Trophoblast cell (in vitro differentiated cells and primary cell): ENCODE data around the gene LBH.

Experiments
- DNase-seq, 2 donors: peaks; one replicate each; pipeline ENCODE4 v3.0.0-alpha.2; 2016
- H2AFZ ChIP-seq: 2 replicates; pipeline ENCODE4 v1.6.1; 2013; ENCODE audit warnings: low read length, moderate library complexity, mild to moderate bottlenecking; ENCODE audit not compliant: insufficient read depth, poor library complexity
- H2AK5ac ChIP-seq: 2 replicates; pipeline ENCODE4 v1.6.1; 2013; ENCODE audit warnings: mild to moderate bottlenecking, low read length
- H2BK120ac ChIP-seq: 2 replicates; pipeline ENCODE4 v1.6.1; 2013; ENCODE audit warnings: low read length, mild to moderate bottlenecking, moderate library complexity; ENCODE audit not compliant: insufficient read depth, poor library complexity
- H2BK12ac ChIP-seq: 2 replicates; pipeline ENCODE4 v1.6.1; 2013; ENCODE audit warnings: mild to moderate bottlenecking, low read length, moderate library complexity
- H2BK5ac ChIP-seq: 2 replicates; pipeline ENCODE4 v1.6.1; 2013; ENCODE audit warnings: low read length, low read depth, moderate library complexity, mild to moderate bottlenecking; ENCODE audit not compliant: poor library complexity
- H3K14ac ChIP-seq: 2 replicates; pipeline ENCODE4 v1.6.1; 2013; ENCODE audit warnings: mild to moderate bottlenecking, low read length
- H3K18ac ChIP-seq: 2 replicates; pipeline ENCODE4 v1.6.1; 2013; ENCODE audit warnings: mild to moderate bottlenecking, low read length
- H3K23ac ChIP-seq: 2 replicates; pipeline ENCODE4 v1.6.1; 2013; ENCODE audit warnings: low read length
- H3K27ac ChIP-seq: 2 replicates; pipeline ENCODE4 v1.5.1; 2013; ENCODE audit warnings: low read depth, mild to moderate bottlenecking, inconsistent platforms, low read length, moderate library complexity
- H3K27me3 ChIP-seq: 2 replicates; pipeline ENCODE4 v1.6.1; 2013; ENCODE audit warnings: inconsistent platforms, mild to moderate bottlenecking, low read length, moderate library complexity; ENCODE audit not compliant: insufficient read depth
- H3K36me3 ChIP-seq, 2 experiments: 1 replicate in 1 of 2; 2 replicates in 1 of 2; pipeline ENCODE4 v1.6.1; 2013; ENCODE audit warnings: low read length in 2 of 2, mild to moderate bottlenecking in 2 of 2, moderate library complexity in 1 of 2; ENCODE audit not compliant: insufficient read depth in 2 of 2, control insufficient read depth in 1 of 2
- H3K4ac ChIP-seq: 2 replicates; pipeline ENCODE4 v1.6.1; 2013; ENCODE audit warnings: low read depth, mild to moderate bottlenecking, low read length, moderate library complexity
- H3K4me1 ChIP-seq, 2 experiments: 1 replicate in 1 of 2; 2 replicates in 1 of 2; pipeline ENCODE4 v1.6.1; 2013; ENCODE audit warnings: low read length in 2 of 2, mild to moderate bottlenecking in 2 of 2, moderate library complexity in 1 of 2; ENCODE audit not compliant: insufficient read depth in 2 of 2, control insufficient read depth in 1 of 2
- H3K4me2 ChIP-seq: 2 replicates; pipeline ENCODE4 v1.6.1; 2013; ENCODE audit warnings: inconsistent platforms, mild to moderate bottlenecking, low read length, moderate library complexity
- H3K4me3 ChIP-seq: 2 replicates; pipeline ENCODE4 v1.5.1; 2013; ENCODE audit warnings: mild to moderate bottlenecking, low read depth, low read length, inconsistent platforms
- H3K79me1 ChIP-seq: one replicate; pipeline ENCODE4 v1.6.1; 2013; ENCODE audit warnings: low read length
- H3K79me2 ChIP-seq: 2 replicates; pipeline ENCODE4 v1.6.1; 2013; ENCODE audit warnings: low read length, mild to moderate bottlenecking; ENCODE audit not compliant: control insufficient read depth, insufficient read depth, poor library complexity
- H3K9ac ChIP-seq: 2 replicates; pipeline ENCODE4 v1.6.1; 2013; ENCODE audit warnings: mild to moderate bottlenecking, low read length
- H3K9me3 ChIP-seq: 2 replicates; pipeline ENCODE4 v1.6.1; 2013; ENCODE audit warnings: low read depth, mild to moderate bottlenecking, control low read depth, inconsistent platforms, low read length; ENCODE audit not compliant: insufficient read depth
- H4K12ac ChIP-seq: 2 replicates; pipeline ENCODE4 v1.6.1; 2013; ENCODE audit warnings: low read depth, mild to moderate bottlenecking, low read length, moderate library complexity
- H4K8ac ChIP-seq: 2 replicates; pipeline ENCODE4 v1.6.1; 2013; ENCODE audit warnings: low read depth, mild to moderate bottlenecking, low read length, moderate library complexity
- H4K91ac ChIP-seq: one replicate; pipeline ENCODE4 v1.6.1; 2013; ENCODE audit warnings: low read depth, mild to moderate bottlenecking, low read length, moderate library complexity
- WGBS: extraction: QIAGEN DNeasy Blood & Tissue Kit; methylation state at CpG from one replicate; pipeline ENCODE4 v1.1.7; 2013; ENCODE audit warnings: missing lambda C conversion rate; ENCODE audit not compliant: insufficient read length, insufficient coverage; ENCODE audit errors: extremely low coverage; 5-methylcytosine and 5-hydroxymethylcytosine counted together

Gene LBH

GRCh38 chr2:30294133-30294532, 62.8 kb downstream of the LBH start:
- Histone ChIP-seq H3K79me2 (no peaks in the 10 kb centered on the region), H3K18ac (no peak overlapping the region), H3K4me3 (no peak overlapping the region), H4K12ac (no peak overlapping the region), H3K23ac (no peak overlapping the region), H3K14ac (no peak overlapping the region), H2BK12ac (no peak overlapping the region), H3K9ac (no peak overlapping the region), H3K9me3 (peaks cover 4% of the 10 kb centered on the region), H3K27me3 (no peaks in the 10 kb centered on the region), H3K4ac (no peak overlapping the region), H2BK5ac (no peak overlapping the region), H3K4me2 (no peak overlapping the region), H4K91ac (no peak overlapping the region), H3K36me3 (no peaks in the 10 kb centered on the region), H2AFZ (no peak overlapping the region), H2BK120ac (no peak overlapping the region), H4K8ac (no peak overlapping the region), H3K27ac (no peak overlapping the region), H3K79me1 (no peaks in the 10 kb centered on the region), H3K4me1 (peaks cover 0 to 5% of the 10 kb centered on the region in 2 experiments), H2AK5ac (no peak overlapping the region)
- WGBS = 100% methylated on average over 1 of the region's 5 CpGs
- no peak for DNase-seq

- H3K9me3 ChIP-seq = peaks cover 4% of the 10 kb centered on the region
- H2BK12ac ChIP-seq = no peak overlapping the region
- no peaks in the 10 kb centered on the region for H3K36me3 ChIP-seq
- H2BK5ac ChIP-seq = no peak overlapping the region
- H3K27ac ChIP-seq = no peak overlapping the region
- no peak overlapping the region for H4K8ac ChIP-seq
- no peak overlapping the region for H2AK5ac ChIP-seq
- H3K79me2 ChIP-seq = no peaks in the 10 kb centered on the region
- no peak for DNase-seq
- no peaks in the 10 kb centered on the region for H3K27me3 ChIP-seq
- H2BK120ac ChIP-seq = no peak overlapping the region
- H4K12ac ChIP-seq = no peak overlapping the region
- H3K79me1 ChIP-seq = peaks cover 5% of the 10 kb centered on the region
- H3K14ac ChIP-seq = no peak overlapping the region
- no peak overlapping the region for H3K23ac ChIP-seq
- no peak overlapping the region for H3K4me2 ChIP-seq
- H3K9ac ChIP-seq = no peak overlapping the region
- no peak overlapping the region for H3K18ac ChIP-seq
- no peak overlapping the region for H3K4ac ChIP-seq
- no peak overlapping the region for H2AFZ ChIP-seq
- no peak overlapping the region for H4K91ac ChIP-seq
- no peak overlapping the region for H3K4me3 ChIP-seq
- peaks cover 5 to 15% of the 10 kb centered on the region in 2 experiments for H3K4me1 ChIP-seq
Measured at GRCh38 chr2:30296496-30296895, 65.2 kb downstream of the LBH start.

GRCh38 chr2:30298302-30298701, 67.0 kb downstream of the LBH start:
- H3K4ac ChIP-seq = no peak overlapping the region
- H3K4me2 ChIP-seq = no peak overlapping the region
- H2AK5ac ChIP-seq = no peak overlapping the region
- H3K79me1 ChIP-seq = peaks cover 7% of the 10 kb centered on the region
- H3K9me3 ChIP-seq = peaks cover 8% of the 10 kb centered on the region
- H3K27ac ChIP-seq = no peak overlapping the region
- H3K36me3 ChIP-seq = no peaks in the 10 kb centered on the region
- H3K18ac ChIP-seq = no peak overlapping the region
- no peak overlapping the region for H2BK5ac ChIP-seq
- H3K4me1 ChIP-seq = peaks cover 5 to 16% of the 10 kb centered on the region in 2 experiments
- no peak for DNase-seq
- H4K91ac ChIP-seq = no peak overlapping the region
- no peak overlapping the region for H4K12ac ChIP-seq
- no peak overlapping the region for H3K23ac ChIP-seq
- H3K79me2 ChIP-seq = no peaks in the 10 kb centered on the region
- no peak overlapping the region for H2BK120ac ChIP-seq
- H2AFZ ChIP-seq = no peak overlapping the region
- H3K4me3 ChIP-seq = no peak overlapping the region
- H3K9ac ChIP-seq = no peak overlapping the region
- no peak overlapping the region for H3K14ac ChIP-seq
- H3K27me3 ChIP-seq = no peaks in the 10 kb centered on the region
- no peak overlapping the region for H4K8ac ChIP-seq
- H2BK12ac ChIP-seq = no peak overlapping the region
- WGBS = no CpG with 5 or more reads among the region's 6 CpGs

GRCh38 chr2:30300122-30300455, 68.8 kb downstream of the LBH start:
- H3K27ac ChIP-seq = peak overlapping the region; percentile 48
- peaks cover 4% of the 10 kb centered on the region for H3K9me3 ChIP-seq
- no peak overlapping the region for H4K8ac ChIP-seq
- no peaks in the 10 kb centered on the region for H3K36me3 ChIP-seq
- H3K27me3 ChIP-seq = no peaks in the 10 kb centered on the region
- H3K18ac ChIP-seq = no peak overlapping the region
- DNase-seq = no peak
- H2BK12ac ChIP-seq = peak overlapping the region; percentile 83
- peak overlapping the region; percentile 69 for H2AK5ac ChIP-seq
- peaks cover 7% of the 10 kb centered on the region for H3K79me1 ChIP-seq
- peaks cover 5 to 14% of the 10 kb centered on the region in 2 experiments for H3K4me1 ChIP-seq
- no peak overlapping the region for H3K9ac ChIP-seq
- no peak overlapping the region for H4K12ac ChIP-seq
- no peaks in the 10 kb centered on the region for H3K79me2 ChIP-seq
- H2AFZ ChIP-seq = no peak overlapping the region
- H3K4me2 ChIP-seq = no peak overlapping the region
- no peak overlapping the region for H2BK120ac ChIP-seq
- H2BK5ac ChIP-seq = no peak overlapping the region
- H3K14ac ChIP-seq = no peak overlapping the region
- no peak overlapping the region for H4K91ac ChIP-seq
- WGBS = no CpG with 5 or more reads among the region's 3 CpGs
- no peak overlapping the region for H3K4me3 ChIP-seq
- no peak overlapping the region for H3K4ac ChIP-seq
- H3K23ac ChIP-seq = no peak overlapping the region
